VCaP (cell line): ENCODE data around the gene SORT1.

ENCODE experiments used
- H3K27ac ChIP-seq: fragments of 450-650 bp; 2 replicates; pipeline ENCODE4 v1.5.1; 2017
- CTCF ChIP-seq: fragments of 450-650 bp; conservative IDR thresholded peaks from 2 replicates; pipeline ENCODE4 v1.5.1; 2017; ENCODE audit warnings: mild to moderate bottlenecking, moderate library complexity

The SORT1 gene

GRCh38 chr1:109361069-109361468 is 36.6 kb downstream of the SORT1 start:
- TF ChIP-seq CTCF: no peak

GRCh38 chr1:109357616-109358015 is 40.1 kb downstream of the SORT1 start:
- TF ChIP-seq CTCF: no peak

More at GRCh38 chr1:109361069-109361468, 36.6 kb downstream of the SORT1 start:
- H3K27ac ChIP-seq: no peak overlapping the region

GRCh38 chr1:109356915-109357314 is 40.8 kb downstream of the SORT1 start:
- no peak overlapping the region for H3K27ac ChIP-seq
- no peak for TF ChIP-seq CTCF

More at GRCh38 chr1:109357616-109358015, 40.1 kb downstream of the SORT1 start:
- H3K27ac ChIP-seq: peak overlapping the region; percentile 27; the same call in 1 of the 2 replicates

GRCh38 chr1:109356505-109356904 is 41.2 kb downstream of the SORT1 start:
- H3K27ac ChIP-seq: no peak overlapping the region
- TF ChIP-seq CTCF: no peak

GRCh38 chr1:109354929-109355328 is 42.8 kb downstream of the SORT1 start:
- TF ChIP-seq CTCF: no peak
- no peak overlapping the region for H3K27ac ChIP-seq

- TF ChIP-seq CTCF: no peak
- H3K27ac ChIP-seq: no peak overlapping the region
These were observed 46.3 kb downstream of the SORT1 start for GRCh38 chr1:109351457-109351856.

GRCh38 chr1:109350655-109351054 is 47.1 kb downstream of the SORT1 start:
- no peak for TF ChIP-seq CTCF
- no peak overlapping the region for H3K27ac ChIP-seq
